Keratinocyte (primary cell): ENCODE measurements around the gene STAT3. TPM values are rescaled to one million over a fixed set of nuclear protein-coding genes. Genes with fewer than 3 reads are reported as not detected.
"Not testable (repeated sequence)": the region's sequence is repeated elsewhere in the genome, so short reads cannot be mapped to it uniquely, and the experiment has no call there.

ENCODE experiments used
- DNase-seq: peaks from one replicate; pipeline ENCODE4 v3.0.0-alpha.2; 2011; ENCODE audit warnings: low read depth, missing footprints, low spot score
- FAIRE-seq: peaks from 2 replicates; lab custom pipeline; 2011; peaks lifted over from hg19 to GRCh38; lab: Jason Lieb, UNC
- H2AFZ ChIP-seq: 2 replicates; pipeline ENCODE4 v1.6.0; 2012; ENCODE audit warnings: low read length, control low read depth, inconsistent platforms; ENCODE audit not compliant: control insufficient read depth
- H3K27ac ChIP-seq: 2 replicates; pipeline ENCODE4 v1.5.1; 2011; ENCODE audit warnings: low read length; ENCODE audit not compliant: control insufficient read depth, insufficient read depth
- H3K27me3 ChIP-seq: 3 replicates; pipeline ENCODE4 v1.6.0; 2011; ENCODE audit warnings: low read length; ENCODE audit not compliant: control insufficient read depth, insufficient read depth; ENCODE audit errors: extremely low read depth
- H3K36me3 ChIP-seq, 2 experiments: 2 replicates in 1 of 2; 3 replicates in 1 of 2; pipeline ENCODE4 v1.5.1; 2011; ENCODE audit warnings: low read length in 2 of 2, mild to moderate bottlenecking in 1 of 2; ENCODE audit not compliant: control insufficient read depth in 2 of 2, insufficient read depth in 2 of 2; ENCODE audit errors: extremely low read depth in 1 of 2
- H3K4me1 ChIP-seq: 3 replicates; pipeline ENCODE4 v1.5.1; 2011; ENCODE audit warnings: low read length; ENCODE audit not compliant: control insufficient read depth, insufficient read depth; ENCODE audit errors: extremely low read depth
- H3K4me2 ChIP-seq: 3 replicates; pipeline ENCODE4 v1.6.0; 2011; ENCODE audit warnings: low read depth, low read length; ENCODE audit not compliant: control insufficient read depth, insufficient read depth; ENCODE audit errors: extremely low read depth
- H3K4me3 ChIP-seq, 3 experiments: fragments of 200-600 bp in 1 of 3; sonication (generic) in 1 of 3; 2 replicates in 2 of 3; 3 replicates in 1 of 3; pipeline ENCODE4 v1.5.1; 2011 to 2016; ENCODE audit warnings: low read length in 3 of 3, mild to moderate bottlenecking in 3 of 3, control low read depth in 2 of 3, inconsistent platforms in 1 of 3, low read depth in 1 of 3, mixed read lengths in 1 of 3, mixed run types in 1 of 3, moderate library complexity in 1 of 3; ENCODE audit not compliant: control insufficient read depth in 2 of 3, insufficient read depth in 2 of 3; ENCODE audit errors: extremely low read depth in 1 of 3
- H3K79me2 ChIP-seq: 2 replicates; pipeline ENCODE4 v1.6.0; 2012; ENCODE audit warnings: low read length; ENCODE audit not compliant: control insufficient read depth, insufficient read depth
- H3K9ac ChIP-seq: 3 replicates; pipeline ENCODE4 v1.6.0; 2011; ENCODE audit warnings: low read length; ENCODE audit not compliant: control insufficient read depth, insufficient read depth; ENCODE audit errors: extremely low read depth
- H3K9me1 ChIP-seq: 3 replicates; pipeline ENCODE4 v1.6.0; 2011; ENCODE audit warnings: low read length; ENCODE audit not compliant: control insufficient read depth, insufficient read depth; ENCODE audit errors: extremely low read depth
- H3K9me3 ChIP-seq: 2 replicates; pipeline ENCODE4 v1.5.1; 2012; ENCODE audit warnings: low read depth, low read length; ENCODE audit not compliant: control insufficient read depth
- H4K20me1 ChIP-seq: 3 replicates; pipeline ENCODE4 v1.6.0; 2011; ENCODE audit warnings: low read length; ENCODE audit not compliant: control insufficient read depth, insufficient read depth; ENCODE audit errors: extremely low read depth
- CTCF ChIP-seq, 3 experiments: IDR thresholded peaks in 1 of 3; conservative IDR thresholded peaks in 1 of 3; optimal IDR thresholded peaks in 1 of 3; 2 replicates in 2 of 3; 3 replicates in 1 of 3; pipeline versions ENCODE3 to v1.5.1; 2011; ENCODE audit warnings: low read length in 3 of 3, mild to moderate bottlenecking in 3 of 3, moderate library complexity in 2 of 3, control low read depth in 1 of 3, inconsistent platforms in 1 of 3; ENCODE audit not compliant: insufficient read depth in 2 of 3; ENCODE audit errors: extremely low read depth in 1 of 3
- EZH2 ChIP-seq: IDR thresholded peaks from one replicate; pipeline ENCODE4 v1.6.1; 2012; ENCODE audit warnings: inconsistent platforms, mild to moderate bottlenecking, low read length, moderate library complexity
- dilution Hi-C: fragments of 300-500 bp; cut with MboI; formaldehyde crosslinking; loops from one replicate; pipeline ENCODE4 v1.7.0; 2020; ENCODE audit warnings: low sequenced_read_pairs; ENCODE audit not compliant: extremely low pct_ligation_motif_present
- polyA plus RNA-seq, 5 experiments: library from polyadenylated mRNA; depleted of rRNA in 3 of 5; stranded (reverse) in 3 of 5; stranded (forward) in 1 of 5; unstranded in 1 of 5; fragments of >200 nt; gene quantifications; 1 replicate in 1 of 5; 2 replicates in 3 of 5; 3 replicates in 1 of 5; pipeline versions ENCODE4 v1.2.1 to v1.2.3, GENCODE V29; 2011 to 2012; ENCODE audit warnings: missing spikeins in 2 of 5, low read depth in 1 of 5, low replicate concordance in 1 of 5

Gene STAT3
- polyA plus RNA-seq, 1 donor (not counting 4 experiments of a cell fraction or from before 2014, with no cell fraction given) = 37.4 TPM

- no peak overlapping the region for H3K27ac ChIP-seq
- H3K4me1 ChIP-seq = no peaks in the 10 kb centered on the region
- FAIRE-seq = no peak
- no peaks in the 10 kb centered on the region for H4K20me1 ChIP-seq
- H3K9me1 ChIP-seq = no peaks in the 10 kb centered on the region
- dilution Hi-C loops = loop anchor here (25.0 kb wide), 1 partner anchor 206 kb away; no protein-coding TSS in a partner anchor
- DNase-seq = no peak
- H3K4me2 ChIP-seq = no peak overlapping the region
- TF ChIP-seq EZH2 = no peak
- TF ChIP-seq CTCF (optimal IDR thresholded peaks at IDR 0.05 in 1 of 3, IDR thresholded peaks at IDR 0.05 in 1 of 3, conservative IDR thresholded peaks at IDR 0.05 in 1 of 3; ENCODE audit: extremely low read depth in 1 of 3, insufficient read depth in 2 of 3, low read length in 3 of 3) = no peak
- H3K36me3 ChIP-seq = no peaks in the 10 kb centered on the region
- H3K9me3 ChIP-seq = no peaks in the 10 kb centered on the region
- no peak overlapping the region for H3K4me3 ChIP-seq
- no peaks in the 10 kb centered on the region for H3K79me2 ChIP-seq
- no peak overlapping the region for H3K9ac ChIP-seq
- H2AFZ ChIP-seq = no peak overlapping the region
- H3K27me3 ChIP-seq = peaks cover 7% of the 10 kb centered on the region
Measured at GRCh38 chr17:42306385-42306667, 81.9 kb downstream of the STAT3 start.

- H3K4me1 ChIP-seq = no peaks in the 10 kb centered on the region
- dilution Hi-C loops = loop anchor here (25.0 kb wide), 1 partner anchor 207 kb away; no protein-coding TSS in a partner anchor
- H3K4me2 ChIP-seq = no peak overlapping the region
- no peak overlapping the region for H3K9ac ChIP-seq
- TF ChIP-seq EZH2 (no peak), CTCF (optimal IDR thresholded peaks at IDR 0.05 in 1 of 3, IDR thresholded peaks at IDR 0.05 in 1 of 3, conservative IDR thresholded peaks at IDR 0.05 in 1 of 3; ENCODE audit: extremely low read depth in 1 of 3, insufficient read depth in 2 of 3, low read length in 3 of 3) (no peak)
- H3K9me3 ChIP-seq = no peaks in the 10 kb centered on the region
- no peaks in the 10 kb centered on the region for H3K9me1 ChIP-seq
- no peaks in the 10 kb centered on the region for H3K36me3 ChIP-seq
- no peaks in the 10 kb centered on the region for H3K79me2 ChIP-seq
- FAIRE-seq (no peak), DNase-seq (no peak)
- no peak overlapping the region for H3K4me3 ChIP-seq
- peaks cover 7% of the 10 kb centered on the region for H3K27me3 ChIP-seq
- no peak overlapping the region for H2AFZ ChIP-seq
- H3K27ac ChIP-seq = no peak overlapping the region
- no peaks in the 10 kb centered on the region for H4K20me1 ChIP-seq
Measured at GRCh38 chr17:42305543-42306384, 82.5 kb downstream of the STAT3 start.

GRCh38 chr17:42305031-42305330 lies 83.3 kb downstream of the STAT3 start:
- H3K4me2 ChIP-seq, H3K9ac ChIP-seq, H3K79me2 ChIP-seq, H3K27ac ChIP-seq, H3K4me1 ChIP-seq, H2AFZ ChIP-seq, FAIRE-seq, DNase-seq, H4K20me1 ChIP-seq, H3K4me3 ChIP-seq, H3K36me3 ChIP-seq, H3K9me1 ChIP-seq, H3K9me3 ChIP-seq, H3K27me3 ChIP-seq: not testable (repeated sequence)
- dilution Hi-C loops = loop anchor here (25.0 kb wide), 1 partner anchor 207 kb away; no protein-coding TSS in a partner anchor
